Anterior cingulate cortex (tissue), 58 donors: ENCODE measurements around the gene CARMIL1.
A peak's percentile ranks its signal among the peaks of the same experiment; 100 is the strongest.

Source experiments
- DNase-seq, 58 donors: peaks; one replicate each; lab custom pipeline; 2025; lab: John Stamatoyannopoulos, UW

The CARMIL1 gene

DNA sequence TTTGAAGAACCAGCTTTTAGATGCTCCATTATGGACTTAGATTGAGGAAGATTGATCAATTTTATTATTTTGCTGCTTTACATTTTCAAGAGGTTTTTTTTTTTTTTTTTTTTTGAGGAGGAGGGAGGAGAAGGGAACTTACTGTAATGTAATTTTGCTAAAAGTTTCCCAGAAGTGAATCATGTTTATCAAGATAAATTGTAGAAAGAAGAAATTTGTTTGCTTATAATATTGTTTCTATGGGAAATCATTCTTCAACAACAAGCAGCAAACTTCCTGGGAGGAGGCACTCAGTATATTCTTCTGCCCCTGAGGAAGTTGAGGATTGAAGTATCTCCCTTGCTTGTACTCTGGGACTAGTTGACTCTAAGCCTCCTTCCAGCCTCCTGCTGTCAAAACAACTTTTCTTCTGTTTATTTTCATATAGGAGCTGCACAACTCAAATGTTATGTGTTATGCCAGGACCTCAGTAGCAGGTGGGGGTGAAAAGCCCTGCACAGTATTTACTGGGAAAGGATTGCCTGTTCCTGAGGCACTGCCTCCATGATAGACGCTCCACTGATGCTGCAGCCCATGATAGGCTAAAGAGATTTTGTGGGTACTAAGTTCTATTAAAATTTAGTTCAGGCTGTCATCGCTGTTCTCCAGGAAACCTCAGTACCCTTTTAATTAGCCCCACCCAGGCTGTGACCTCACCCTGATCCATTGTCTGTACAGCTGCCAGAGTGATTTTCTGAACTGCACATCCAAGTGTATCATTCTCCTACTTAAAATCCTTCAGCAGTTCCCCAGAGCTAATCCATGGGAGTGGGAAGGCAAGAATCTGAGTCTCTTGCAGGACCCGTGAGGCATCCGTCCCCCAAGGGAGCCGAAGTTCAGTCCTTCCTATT is 51.9 kb downstream of the CARMIL1 start:
- no peak for DNase-seq

DNA sequence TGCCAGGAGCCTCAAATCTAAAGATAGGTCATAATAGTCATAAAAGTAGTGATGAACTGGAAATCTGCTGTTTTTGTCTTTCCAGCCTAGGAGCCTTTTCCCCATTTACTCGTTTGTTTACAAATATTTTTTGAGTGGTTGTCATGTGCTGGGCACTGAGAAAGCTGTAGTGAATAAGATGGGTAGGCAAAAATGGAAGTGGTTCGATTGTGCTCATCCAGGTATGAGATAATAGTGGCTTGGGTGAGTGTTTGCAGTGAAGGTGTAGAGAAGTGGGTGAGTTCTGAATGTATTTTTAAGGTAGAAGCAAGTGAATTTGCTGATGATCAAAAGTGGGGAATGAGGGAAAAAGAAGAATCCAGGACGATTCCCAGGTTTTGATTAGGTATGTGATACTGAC is 53.0 kb downstream of the CARMIL1 start:
- no peak for DNase-seq

DNA sequence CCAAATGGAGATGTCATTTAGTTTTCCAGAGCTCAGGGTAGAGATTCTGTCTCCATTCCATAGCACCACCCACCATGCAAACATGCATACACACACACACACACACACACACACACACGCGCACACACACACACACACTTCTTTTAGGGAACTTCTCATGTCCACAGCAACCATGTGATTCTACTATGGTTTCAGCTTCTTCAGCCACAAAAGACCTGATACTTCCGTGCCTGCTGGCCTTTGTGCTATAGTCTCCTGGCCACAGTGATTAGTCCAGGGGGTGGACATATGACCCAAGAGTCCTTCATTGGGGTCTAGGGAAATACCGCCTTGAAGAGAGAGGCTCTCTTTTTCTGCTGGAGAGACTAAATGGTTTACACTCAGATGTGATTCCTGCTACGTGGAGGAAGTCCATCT is 53.5 kb downstream of the CARMIL1 start:
- peak in 5 of 58 donors; percentile 1 to 30 (median 4) for DNase-seq

DNA sequence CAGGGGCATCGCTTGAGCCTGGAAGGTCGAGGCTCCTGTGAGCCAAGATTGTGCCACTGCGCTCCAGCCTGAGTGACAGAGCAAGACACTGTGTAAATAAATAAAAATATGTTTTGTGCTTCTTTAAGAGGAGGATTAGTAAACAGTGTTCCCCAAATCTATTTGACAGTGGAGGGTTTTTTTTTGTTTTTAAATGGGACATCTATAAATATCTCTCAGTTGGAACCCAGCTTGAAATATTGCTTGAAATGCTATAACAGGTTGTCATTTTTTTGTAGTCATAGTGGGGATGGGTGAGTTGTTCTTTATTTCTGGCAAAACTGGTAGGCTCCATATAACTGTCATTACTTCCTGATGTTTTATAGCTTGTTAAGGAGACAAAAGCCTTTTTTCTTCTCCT is 54.3 kb downstream of the CARMIL1 start:
- DNase-seq = no peak

DNA sequence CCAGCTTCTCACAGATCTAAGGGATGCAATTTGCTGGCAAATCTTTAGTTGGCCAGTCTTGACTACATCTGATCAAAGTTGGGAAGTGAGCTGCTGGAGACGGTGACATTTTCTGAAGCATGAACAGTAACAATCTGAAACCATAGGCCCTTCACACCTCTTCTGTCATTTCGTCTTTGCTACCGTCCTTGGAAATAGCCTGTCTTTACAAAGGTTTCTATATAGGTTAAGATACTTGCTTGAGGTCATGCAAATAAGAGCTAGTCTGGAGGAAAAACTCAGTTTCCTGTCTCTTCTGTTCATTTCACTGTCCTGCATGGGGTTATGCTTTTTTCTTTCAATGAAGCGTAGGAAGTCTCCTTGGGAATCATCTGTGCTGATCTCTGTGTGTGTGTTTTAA is 55.6 kb downstream of the CARMIL1 start:
- DNase-seq = no peak

DNA sequence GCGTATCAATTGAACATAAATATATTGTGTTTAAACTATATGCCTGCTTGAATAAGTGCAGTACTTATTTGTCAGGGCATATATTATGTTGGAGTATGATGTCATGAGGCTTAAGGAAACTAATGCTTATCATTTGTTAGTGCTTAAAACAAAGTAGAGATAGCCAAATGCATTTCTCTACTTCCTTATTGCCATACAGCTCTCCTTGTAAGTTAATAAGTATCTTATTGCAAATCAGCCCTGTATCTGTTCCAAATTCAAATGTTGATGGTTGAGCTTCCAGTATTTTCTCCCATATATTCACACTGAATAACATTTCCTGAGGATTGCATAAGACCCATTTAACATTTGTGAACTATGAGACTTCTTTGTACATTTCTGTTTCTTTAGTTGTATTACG is 57.8 kb downstream of the CARMIL1 start:
- no peak for DNase-seq

DNA sequence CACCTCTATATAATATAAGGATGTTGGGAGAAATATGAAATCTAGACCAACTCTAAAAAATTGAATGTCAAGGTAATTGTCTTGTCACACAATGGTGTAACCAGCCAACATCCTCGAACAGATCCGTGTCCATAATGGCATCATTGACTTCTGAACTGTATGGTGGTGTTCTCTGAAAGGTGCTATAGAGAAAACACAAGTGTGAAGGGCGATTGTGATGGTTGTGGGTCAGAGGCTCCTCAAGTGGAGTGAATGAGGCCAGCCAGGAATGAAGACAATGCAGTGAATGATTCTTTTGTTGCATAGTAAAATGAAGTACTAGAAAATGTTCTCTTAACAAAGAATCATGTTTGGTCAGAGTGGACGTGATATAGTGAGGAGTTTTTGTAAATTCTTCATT is 58.3 kb downstream of the CARMIL1 start:
- no peak for DNase-seq

DNA sequence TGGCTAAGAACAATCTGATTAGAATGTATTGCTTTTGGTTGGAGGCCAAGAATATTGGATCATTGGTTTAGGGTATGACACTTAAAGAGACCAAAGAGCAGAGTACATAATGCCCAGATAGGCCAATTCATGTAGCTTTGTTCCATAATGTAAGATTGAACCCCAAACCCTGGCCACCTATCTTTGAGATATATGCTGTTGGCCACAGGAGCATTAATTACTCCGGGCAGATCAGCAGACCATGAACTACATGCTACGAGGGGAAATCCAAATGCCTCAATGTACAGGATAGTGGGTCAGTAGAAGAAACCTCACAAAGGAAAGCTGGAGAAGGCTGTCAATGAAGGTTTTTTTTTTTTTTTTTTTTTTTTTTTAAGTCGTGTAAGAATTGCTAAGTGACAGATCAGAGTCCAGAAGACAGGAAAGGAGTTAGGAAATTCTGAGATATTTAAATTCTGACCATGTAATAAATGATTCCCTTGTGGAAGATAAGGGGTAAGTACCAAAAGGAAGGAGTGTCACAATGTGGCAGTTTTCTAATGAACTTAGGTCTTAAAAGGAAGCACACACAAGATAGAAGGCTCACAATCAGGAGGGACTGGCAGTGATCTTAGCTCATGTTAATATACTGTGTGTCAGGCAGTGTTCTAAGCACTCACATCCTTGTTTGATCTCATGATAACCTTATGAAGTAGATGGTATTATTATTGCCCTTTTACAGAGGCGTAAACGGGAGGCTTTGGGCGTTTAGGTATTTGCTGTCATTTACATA is 61.4 kb downstream of the CARMIL1 start:
- DNase-seq = no peak

DNA sequence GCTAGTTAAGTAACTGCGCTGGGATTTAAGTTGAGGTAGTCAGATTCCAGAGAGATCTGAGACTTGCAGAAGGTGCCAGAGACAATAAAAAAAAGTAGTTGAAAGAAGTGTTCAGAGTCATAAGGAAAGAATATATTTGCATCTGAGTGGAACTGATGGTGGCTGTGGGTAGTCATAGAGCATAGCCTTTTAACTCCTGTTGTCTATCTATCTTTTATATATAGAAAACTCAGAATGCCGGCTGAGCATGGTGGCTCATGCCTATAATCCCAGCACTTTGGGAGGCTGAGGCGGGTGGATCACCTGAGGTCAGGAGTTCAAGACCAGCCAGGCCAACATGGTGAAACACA is 62.0 kb downstream of the CARMIL1 start:
- no peak for DNase-seq

DNA sequence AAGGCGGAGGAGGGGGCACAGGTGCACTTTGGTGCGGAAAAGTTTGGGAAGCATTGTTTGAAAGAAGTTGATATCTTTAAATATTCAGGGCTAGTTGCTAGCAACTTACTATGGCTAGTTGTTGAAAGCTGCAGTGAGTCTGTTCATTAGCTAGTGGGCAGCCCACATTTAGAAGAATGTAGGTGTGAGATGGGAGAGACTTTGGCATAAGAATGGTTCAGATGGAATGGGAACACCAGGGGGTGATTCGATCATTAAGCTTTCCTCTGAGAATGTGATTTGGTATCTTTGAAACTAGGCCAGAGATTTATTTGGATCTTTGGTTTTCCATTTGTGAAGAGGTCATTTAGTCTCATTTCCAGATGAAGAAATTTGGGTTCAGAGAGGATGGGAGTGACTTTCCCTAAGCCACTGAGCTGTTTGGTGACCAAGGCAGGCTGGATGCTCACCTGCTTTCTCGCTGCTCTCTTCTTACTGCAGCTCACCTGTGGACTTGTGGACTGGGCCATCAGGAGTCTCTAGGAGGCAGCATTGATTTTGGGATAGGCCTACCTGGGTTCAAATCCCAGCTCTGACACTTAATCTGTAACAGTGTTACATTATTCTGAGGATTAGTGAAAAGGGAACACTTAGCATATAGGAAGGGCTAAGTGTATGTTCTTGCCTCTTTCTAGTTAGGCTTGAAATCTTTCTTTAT is 62.9 kb downstream of the CARMIL1 start:
- no peak for DNase-seq

DNA sequence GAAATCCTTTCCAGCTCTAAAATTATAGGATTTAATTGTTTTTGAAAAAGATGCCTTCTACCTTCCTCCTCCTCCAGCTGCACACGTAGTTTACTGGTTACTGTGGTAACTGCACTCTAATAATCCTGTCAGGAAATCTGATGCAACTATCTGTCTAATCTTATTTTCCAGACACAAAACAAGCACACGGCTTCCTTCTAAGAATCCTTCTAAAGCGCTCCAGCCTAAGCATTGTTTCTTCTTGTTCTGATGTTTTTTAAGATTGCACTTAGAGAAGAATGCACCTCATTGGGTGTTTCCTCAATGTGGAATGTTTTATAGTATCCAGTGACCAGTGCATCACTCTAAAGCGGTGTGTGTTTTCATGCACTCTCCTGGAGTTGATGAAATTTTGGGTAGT is 63.6 kb downstream of the CARMIL1 start:
- no peak for DNase-seq

DNA sequence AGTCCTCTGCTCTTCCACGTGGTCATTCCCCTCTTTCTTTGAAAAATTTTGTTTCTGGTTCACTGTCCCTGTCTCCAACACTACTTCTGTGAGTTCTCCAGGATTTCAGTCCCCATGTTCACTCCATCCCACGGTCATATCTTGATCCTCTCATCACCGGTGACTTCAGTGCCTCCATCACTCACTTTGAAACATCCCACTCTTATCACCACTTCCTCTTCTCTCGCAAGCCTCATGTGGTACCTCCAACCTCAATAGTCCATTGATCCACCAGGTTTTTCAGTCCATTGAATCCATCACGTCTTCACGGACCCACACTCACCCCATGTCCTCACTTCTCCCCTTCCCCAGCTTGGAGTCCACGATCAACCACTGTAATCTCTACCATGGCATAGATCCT is 64.8 kb downstream of the CARMIL1 start:
- no peak for DNase-seq

DNA sequence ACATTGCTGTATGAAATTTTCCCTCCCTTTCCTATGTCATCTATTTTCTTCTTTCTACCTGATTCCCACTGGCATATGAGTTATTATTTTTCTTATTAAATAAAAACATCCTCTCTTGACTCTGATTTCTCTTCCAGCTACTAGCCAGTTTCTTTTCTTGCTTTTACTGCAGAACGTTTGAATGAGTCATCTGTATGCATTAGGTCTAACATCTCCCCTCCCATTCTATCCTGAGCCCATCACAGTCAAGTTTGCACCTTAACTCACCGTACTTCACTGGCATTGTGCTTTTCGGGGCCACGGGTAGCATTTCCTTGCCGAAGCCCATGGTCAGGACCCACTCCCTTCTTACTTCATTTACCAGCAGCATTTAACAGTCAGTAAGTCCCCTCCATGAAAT is 65.7 kb downstream of the CARMIL1 start:
- DNase-seq = no peak

DNA sequence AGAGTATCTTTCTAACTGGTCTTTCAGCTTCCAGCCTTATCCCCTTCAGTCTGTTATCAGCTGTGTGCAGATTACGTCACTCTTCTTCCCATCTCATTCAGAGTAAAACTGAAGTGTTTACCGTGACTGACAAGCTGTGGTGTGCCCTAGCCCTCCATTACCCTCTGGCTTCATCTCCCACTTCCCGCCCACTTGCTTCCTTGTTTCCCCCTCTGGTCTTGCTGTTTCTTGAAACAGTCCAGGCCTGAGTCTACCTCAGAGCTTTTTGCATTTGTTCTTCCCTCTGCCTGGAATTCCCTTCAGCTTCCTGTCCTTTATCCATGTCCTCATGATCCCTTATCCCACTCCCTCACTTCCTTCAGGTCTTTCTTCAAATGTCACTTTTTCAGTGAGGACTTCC is 66.9 kb downstream of the CARMIL1 start:
- no peak for DNase-seq

DNA sequence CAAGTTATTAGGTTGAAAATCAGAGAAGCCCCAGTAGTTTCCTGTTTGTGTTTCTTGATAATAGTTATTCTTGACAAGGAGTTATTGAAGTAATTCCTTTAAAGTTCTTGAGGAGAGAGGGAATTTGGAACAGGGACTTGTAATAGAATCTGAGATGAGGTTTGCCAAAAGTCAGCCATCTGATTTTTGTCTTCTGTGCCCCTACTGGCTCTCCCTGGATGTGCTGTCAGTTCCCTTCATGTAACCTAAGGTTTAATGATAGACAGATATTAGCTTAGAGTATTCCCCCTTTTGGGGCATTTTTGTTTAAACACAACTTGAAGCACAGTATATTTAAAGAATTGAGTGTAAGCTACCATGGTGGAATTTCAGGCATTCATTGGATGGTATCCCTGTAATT is 71.4 kb downstream of the CARMIL1 start:
- no peak for DNase-seq

DNA sequence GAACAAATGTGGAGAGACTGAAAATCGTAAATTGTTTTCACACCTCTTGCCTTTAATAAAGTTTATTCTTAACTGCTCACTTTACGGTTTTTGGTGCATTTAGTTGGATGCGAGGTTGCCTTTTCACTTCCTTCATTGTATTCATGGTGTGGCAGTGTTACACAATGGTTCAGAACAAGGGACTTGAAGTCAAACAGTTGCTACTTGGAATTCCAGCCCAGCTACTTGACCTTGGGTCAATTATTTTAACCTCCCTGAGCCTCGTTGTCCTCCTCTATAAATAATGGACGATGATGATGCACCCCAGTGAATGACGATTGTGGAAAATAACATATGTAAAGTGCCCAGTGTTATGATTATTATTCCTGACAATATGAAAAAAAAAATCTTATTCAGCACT is 72.3 kb downstream of the CARMIL1 start:
- DNase-seq = no peak

DNA sequence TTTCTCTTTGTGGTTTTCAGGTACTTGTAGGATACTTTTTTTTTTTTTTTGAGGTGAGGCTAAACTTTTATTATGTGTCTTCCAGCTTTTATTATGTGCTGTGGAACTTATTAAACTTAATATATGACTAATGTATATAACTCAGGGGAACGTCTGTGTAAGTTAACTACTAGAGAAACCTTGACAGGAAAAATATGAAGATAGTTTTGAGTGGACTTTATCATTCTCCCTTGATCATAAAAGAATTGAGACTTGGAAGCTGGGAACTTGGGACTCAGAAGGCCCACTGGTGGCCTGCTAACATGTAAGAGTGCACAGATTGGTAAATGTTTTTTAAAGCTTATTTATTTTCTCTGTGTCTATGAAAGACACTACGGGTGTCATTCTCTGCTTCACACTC is 73.1 kb downstream of the CARMIL1 start:
- no peak for DNase-seq

DNA sequence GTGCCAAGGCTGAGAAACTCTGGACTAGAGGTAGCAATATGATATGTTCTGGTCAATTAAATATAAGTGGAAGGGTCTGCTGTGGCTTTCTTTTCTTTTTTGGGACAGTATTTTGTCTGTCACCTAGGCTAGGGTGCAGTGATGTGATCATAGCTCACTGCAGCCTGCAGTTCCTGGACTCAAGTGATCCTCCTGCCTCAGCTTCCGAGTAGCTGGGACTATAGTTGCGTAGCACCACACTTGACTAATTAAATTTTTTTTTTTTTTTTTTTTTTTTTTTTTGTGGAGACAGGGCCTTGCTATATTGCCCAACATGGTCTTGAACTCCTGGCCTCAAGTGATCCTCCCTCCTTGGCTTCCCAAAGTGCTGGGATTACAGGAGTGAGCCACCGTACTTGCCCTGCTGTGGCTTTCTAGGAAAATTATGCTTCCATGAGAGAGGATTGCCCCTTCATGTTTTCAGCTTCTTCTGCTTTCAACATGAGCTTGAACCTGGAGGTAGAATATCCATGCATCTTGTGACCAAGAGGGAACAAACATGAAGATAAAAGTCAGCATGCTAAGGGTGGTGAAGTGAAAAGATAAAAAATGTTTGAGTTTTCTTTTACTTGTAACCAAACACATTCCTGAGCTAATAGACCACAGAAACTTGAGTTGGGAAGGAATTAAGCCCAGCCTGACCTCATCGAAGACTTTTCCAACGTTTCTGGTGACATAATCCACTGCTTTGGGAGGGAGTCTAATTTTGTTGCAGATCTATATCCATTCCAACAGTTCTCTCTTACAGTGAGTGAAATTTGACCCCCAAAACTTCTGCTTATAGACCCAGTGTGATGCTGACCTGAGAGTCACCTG is 75.1 kb downstream of the CARMIL1 start:
- no peak for DNase-seq

DNA sequence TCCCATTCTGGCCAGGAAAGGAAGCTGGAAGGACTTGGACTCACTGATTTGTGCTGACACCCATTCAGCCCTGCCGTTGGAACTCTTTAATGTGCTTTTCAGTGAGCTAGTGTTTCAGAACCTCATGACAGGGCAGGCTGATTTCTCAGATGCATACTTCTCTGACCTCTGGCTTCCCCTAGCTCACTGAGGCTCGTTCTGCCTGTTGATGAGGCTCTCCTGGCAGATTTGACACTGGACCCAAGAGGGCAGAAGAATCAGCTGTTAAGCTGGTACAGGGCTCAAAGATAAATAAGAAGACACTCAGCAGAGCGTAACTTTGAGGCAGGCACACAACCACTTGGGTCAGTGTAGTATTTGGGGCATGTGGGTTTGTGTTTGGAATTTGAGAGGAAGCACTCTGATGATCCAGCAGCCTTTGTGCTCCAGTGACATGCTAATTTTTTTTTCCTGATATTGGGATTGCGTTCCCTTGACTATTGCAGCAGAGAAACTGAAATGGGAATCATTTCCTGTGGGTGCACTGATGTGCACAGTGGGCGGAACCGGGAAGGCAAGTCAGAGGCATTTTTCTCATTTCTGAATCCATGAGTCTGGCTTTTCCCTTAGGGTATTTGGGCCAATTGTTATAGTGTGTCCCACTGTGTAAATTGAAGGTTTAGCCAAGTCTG is 80.2 kb downstream of the CARMIL1 start:
- peak in 43 of 58 donors; percentile 1 to 84 (median 35) for DNase-seq

DNA sequence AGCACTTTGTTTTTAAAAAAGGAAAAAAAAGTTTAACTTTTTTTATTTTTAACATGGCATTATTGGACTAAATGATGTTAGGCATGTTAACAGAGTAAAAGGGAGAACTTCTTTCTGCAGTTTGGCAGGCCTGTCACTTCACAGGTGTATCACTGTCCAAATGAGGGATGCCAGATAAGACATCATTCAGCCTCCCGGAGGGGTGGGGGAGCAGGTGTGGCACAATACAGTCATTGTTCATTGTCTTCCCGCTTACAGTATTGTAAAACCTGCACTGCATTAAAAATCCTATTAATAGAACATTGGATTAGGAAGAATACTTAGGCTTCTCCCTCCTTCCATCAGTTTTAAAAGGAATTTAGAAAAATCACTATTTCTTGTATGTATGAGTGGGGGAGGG is 80.7 kb downstream of the CARMIL1 start:
- DNase-seq = no peak
